ENCODE measurements around the gene WNK2.
A peak's percentile ranks its signal among the peaks of the same experiment; 100 is the strongest.

The WNK2 gene

DNA sequence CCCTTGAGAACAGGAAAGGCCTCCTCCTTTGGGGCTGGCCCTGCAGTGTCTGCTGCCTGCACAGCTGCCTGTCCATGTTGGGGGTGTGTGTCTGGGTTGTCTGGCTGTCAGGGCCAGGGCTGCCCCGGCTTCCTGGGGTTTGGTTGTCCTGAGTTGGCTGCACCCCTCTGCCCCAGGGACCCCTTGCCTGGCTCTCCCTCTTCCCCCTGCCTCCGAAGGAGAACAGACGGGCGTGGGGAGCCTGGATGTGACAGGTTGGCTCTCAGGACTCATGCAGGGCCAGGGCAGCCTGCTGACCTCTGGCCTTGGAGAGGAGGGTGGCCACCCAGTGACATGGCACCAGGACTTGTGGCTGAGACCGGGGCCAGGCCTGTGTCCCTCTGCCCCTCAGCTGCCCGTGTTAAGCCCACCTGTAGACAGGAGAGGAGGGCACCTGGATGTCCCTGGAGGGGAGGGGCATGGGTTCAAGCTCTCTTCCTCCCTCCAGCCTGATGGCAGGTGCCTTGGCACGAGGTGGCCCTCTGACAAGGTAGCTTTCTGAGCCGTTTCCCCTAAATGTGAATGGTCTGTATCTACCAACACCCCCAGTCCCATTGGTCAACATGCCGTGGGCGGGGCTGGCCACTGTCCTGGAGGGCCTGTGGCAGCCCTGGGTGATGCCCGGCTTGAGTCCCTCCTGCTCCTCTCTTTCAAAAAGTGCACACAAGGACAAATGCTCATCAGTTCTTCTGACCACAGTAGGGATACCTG is 34.9 kb downstream of the WNK2 start:
- DNase-seq (ENCODE audit: low spot score): no peak

DNA sequence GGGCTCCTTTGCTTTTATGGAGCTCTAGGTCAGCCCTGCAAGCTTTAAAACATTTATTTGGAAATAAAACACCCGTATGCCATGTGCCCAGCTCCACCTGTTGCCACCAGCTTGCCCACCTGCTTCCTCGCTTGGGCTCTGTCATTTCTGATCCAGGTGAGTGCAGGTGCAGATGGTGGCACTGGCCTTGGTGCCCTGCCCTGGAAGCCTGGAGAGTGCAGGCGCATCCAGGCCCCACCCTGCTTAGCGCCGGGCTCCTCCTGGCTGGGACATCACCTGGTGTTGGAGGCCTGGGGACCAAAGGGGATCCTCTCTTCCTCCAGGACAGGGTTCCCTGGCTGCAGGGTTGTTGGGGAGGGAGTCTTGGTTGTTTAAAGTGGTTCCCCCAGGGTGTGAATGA is 35.8 kb downstream of the WNK2 start:
- DNase-seq (ENCODE audit: low spot score): no peak

- DNase-seq (ENCODE audit: low spot score): no peak
These were observed 36.7 kb downstream of the WNK2 start for GRCh38 chr9:93220627-93221026.

DNA sequence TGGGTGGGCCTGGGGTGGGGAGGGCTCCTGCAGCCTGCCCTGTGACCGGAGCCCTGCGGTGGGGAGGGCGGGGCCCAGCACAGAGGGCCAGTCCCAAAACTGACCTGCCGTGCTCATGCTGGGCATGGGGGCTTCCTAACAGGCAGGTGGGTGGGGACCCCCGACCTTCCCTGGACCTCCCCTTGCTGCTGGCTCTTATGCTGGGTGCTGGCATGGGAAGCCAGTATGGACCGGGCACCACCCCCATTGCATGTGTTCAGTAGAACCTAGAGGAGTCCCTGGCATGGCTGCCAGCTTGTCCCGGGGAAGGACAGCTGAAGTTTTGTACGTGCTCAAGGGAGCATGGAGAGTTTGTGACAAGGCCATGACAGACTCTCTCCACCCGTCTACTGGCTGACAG is 37.1 kb downstream of the WNK2 start:
- DNase-seq (ENCODE audit: low spot score): no peak

DNA sequence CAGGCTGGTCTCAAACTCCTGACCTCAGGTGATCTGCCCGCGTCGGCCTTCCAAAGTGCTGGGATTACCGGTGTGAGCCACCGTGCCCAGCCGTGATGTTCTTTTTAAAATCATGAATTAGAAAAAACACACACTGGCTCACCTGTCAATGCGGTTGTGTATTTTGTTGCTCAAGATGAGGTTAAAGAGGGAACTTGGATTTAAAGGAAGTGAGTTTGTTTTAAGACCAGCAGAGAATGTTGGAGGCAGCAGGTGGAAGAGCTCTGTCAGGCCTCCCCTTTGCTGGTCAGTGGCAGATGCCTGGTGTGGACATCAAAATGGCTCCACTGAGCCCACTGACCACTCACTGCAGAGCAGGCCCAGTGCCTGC is 38.9 kb downstream of the WNK2 start:
- DNase-seq (ENCODE audit: low spot score): no peak

GRCh38 chr9:93223260-93224180 is 39.6 kb downstream of the WNK2 start:
- DNase-seq (ENCODE audit: low spot score): no peak

- no peak for DNase-seq (ENCODE audit: low spot score)
These were observed 40.7 kb downstream of the WNK2 start for GRCh38 chr9:93224591-93224990.

DNA sequence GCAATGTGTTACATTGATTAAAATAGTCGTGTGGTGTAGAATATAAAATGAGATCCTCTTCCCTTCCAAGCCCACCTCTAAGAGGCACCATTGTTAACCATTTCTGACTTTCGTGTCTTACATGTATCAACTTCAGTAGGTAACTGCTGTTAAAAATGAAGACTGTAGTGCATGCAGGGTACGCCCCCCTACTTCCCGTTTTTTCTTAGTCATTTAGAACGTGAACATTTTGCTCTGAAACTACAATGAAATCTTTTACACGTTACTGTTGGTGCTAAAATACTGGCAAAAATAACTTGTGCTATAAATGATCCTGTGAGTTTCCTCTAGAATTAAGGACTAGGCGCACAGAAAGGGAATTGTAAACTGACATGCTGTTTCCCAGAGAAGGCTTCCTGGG is 41.5 kb downstream of the WNK2 start:
- no peak for DNase-seq (ENCODE audit: low spot score)

DNA sequence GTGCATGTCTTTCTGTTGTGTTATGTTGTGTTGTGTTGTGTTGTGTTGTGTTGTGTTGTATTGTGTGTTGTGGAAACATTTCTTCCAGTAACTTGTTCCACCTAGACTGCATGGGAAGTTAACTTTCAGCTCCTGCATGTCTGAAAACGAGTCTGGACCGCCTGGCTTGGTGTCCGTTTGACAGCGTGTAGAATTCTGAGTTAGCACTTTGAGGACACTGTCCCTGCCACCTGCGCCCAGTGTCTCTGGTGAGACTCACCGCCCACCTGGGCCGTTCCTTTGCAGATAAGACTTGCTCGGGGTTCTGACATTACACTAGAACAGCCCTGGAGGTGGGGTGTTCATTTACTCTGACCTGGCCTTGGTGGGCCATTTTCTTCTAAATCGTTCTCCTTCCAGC is 42.0 kb downstream of the WNK2 start:
- no peak for DNase-seq (ENCODE audit: low spot score)

- no peak for DNase-seq (ENCODE audit: low spot score)
These were observed 42.9 kb downstream of the WNK2 start for GRCh38 chr9:93226819-93227218.

GRCh38 chr9:93228030-93228429 is 44.1 kb downstream of the WNK2 start:
- DNase-seq (ENCODE audit: low spot score): no peak

- no peak for DNase-seq (ENCODE audit: low spot score)
These were observed 44.5 kb downstream of the WNK2 start for GRCh38 chr9:93228453-93228852.

DNA sequence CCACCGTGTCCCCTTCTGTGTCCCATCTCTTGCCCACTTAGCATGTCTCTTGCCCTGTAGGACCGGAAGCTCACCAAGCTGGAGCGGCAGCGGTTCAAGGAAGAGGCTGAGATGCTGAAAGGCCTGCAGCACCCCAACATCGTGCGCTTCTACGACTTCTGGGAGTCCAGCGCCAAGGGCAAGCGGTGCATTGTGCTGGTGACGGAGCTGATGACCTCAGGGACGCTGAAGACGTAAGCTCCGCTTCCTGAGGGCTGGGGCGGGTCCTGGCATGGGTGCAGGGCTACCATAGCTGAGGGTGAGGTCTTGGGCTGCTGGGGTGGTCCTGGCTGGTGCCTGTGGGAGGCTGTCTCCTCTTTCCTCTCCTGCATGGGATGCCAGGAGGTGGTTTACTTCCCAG is 45.7 kb downstream of the WNK2 start:
- DNase-seq (ENCODE audit: low spot score): no peak

GRCh38 chr9:93230185-93230584 is 46.2 kb downstream of the WNK2 start:
- DNase-seq (ENCODE audit: low spot score): no peak

DNA sequence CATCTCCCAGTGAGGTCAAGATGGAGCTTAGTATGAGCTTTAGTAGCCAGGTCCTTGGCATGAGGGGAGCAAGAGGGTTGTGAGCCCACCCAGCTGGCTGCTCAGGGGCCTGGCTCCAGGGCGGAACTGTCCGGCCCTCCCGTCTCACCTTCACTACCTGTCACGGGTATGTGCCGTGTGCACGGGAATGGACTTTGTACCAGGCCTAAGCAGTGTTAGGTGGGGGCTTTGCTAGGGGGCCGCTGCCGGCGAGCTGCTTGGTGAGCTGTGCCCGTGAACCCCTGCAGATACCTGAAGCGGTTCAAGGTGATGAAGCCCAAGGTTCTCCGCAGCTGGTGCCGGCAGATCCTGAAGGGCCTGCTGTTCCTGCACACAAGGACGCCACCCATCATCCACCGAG is 46.7 kb downstream of the WNK2 start:
- DNase-seq (ENCODE audit: low spot score): no peak

DNA sequence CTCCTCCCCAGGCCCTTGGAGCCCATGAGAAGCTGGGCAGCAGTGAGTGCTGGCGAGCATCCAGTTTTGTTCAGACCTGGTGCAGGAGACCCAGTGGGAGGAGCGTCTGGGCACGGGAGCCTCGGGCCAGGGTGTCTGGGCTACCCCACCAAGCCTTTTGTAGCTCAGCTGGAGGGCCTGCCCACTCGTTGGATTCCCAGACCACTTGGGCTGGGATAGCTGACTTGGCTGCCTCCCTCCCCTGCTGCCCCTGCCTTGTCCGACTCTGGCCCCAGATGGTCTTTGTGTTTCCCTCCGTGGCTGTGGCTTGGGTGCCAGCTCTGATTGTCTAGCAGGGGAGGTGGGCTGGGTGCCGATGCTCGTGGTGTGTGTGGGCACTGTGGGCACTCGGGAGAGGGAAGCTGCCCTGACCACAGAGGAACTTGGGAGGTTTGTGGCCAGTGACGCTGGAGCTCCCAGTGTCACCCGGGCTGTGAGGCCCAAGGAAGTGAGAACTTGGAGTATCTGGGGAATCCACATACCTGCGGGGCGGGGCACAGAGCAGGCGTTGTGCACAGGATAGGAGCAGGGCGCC is 47.3 kb downstream of the WNK2 start:
- peak; percentile 39 for DNase-seq (ENCODE audit: low spot score)

GRCh38 chr9:93231716-93232115 is 47.8 kb downstream of the WNK2 start:
- DNase-seq (ENCODE audit: low spot score): no peak

DNA sequence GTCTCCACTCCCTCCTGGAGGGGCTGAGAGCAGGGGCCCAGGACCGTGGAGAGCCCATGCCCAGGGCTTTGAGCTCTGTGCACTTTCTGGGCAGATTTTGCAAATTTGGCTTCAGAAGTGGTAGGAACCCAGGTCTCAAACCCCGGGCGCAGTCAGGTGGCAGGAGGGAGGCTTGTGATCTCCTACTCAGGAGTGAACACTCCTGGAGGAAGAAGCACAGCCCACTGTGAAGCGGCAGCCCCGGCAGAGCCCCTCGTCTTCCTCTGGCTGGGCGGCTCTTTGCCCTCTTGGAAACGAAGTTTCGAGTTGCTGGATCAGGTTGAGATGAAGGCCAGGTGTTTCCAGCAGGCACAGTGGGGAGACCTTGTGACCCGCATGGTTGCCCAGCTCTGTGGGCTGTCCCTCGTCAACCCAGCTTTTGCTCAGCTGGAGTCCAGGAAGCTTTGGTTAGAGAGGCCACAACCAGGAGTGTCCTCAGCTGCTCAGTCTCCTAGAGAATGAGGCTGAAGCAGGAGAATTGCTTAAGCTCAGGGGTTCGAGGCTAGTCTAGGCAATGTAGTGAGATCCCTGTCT is 48.5 kb downstream of the WNK2 start:
- no peak for DNase-seq (ENCODE audit: low spot score)

GRCh38 chr9:93233033-93233432 is 49.1 kb downstream of the WNK2 start:
- no peak for DNase-seq (ENCODE audit: low spot score)

- no peak for DNase-seq (ENCODE audit: low spot score)
These were observed 50.7 kb downstream of the WNK2 start for GRCh38 chr9:93234600-93234999.

DNA sequence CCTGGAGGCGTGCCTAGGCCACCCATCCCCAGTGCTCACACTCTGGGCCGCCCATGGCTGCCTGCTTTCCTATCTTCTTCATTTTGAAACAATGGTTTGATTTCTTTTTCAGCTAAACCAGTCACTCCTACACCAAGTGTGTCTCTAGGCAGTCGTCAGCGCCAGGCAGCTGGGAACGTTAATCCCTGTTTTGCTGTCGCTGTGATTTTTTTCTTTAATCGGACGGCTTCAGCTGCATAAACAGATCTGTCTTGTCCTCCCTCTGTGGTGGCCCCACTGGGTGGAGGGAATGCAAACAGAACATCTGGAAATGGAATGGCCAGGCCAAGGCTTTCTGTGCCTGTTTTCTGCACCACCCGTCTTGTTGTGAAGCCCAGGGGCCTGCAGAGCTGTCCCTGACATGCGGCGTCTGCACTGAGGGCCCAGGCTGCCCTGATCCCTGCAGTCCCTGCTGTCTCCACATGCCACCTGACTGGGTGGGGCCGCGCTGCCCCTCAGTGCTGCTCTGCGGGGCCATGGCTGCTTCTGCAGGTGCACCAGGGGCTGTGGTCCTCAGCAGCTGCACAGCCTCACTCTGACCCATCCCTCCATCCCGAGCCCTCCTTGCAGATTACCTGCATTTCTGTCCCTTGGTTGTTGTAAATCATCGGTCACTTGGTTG is 51.5 kb downstream of the WNK2 start:
- no peak for DNase-seq (ENCODE audit: low spot score)

- DNase-seq (ENCODE audit: low spot score): no peak
These were observed 52.7 kb downstream of the WNK2 start for GRCh38 chr9:93236541-93237206.

All from cerebellar cortex (tissue), 1 donor.